Lung (tissue), 12 donors: Measurements from ENCODE around the gene GAREM2. TPM values are rescaled to one million over a fixed set of nuclear protein-coding genes. Genes with fewer than 3 reads are reported as not detected.

ENCODE experiments used
- ATAC-seq: fragments of 200-7000 bp; cut with Tn5 transposase; one replicate; pipeline ENCODE4 v1.9.1; 2020; ENCODE audit warnings: moderate number of reproducible peaks; ENCODE audit not compliant: insufficient read depth, low FRiP score
- DNase-seq, 3 donors: peaks; one replicate each; pipeline ENCODE4 v3.0.0-alpha.2; 2013 to 2017
- H3K27ac ChIP-seq, 2 donors: one replicate each; pipeline ENCODE4 v1.5.1; 2013; ENCODE audit warnings: mild to moderate bottlenecking in 2 of 2, moderate library complexity in 2 of 2, control low read depth in 1 of 2, inconsistent platforms in 1 of 2, low read depth in 1 of 2, low read length in 1 of 2
- H3K27me3 ChIP-seq, 3 donors: one replicate each; pipeline ENCODE4 v1.5.1; 2013; ENCODE audit warnings: low read length in 2 of 3; ENCODE audit not compliant: control insufficient read depth in 3 of 3, insufficient read depth in 3 of 3
- H3K36me3 ChIP-seq, 4 donors: one replicate each; pipeline ENCODE4 v1.5.1; 2013; ENCODE audit warnings: low read length in 4 of 4, mild to moderate bottlenecking in 1 of 4, moderate library complexity in 1 of 4; ENCODE audit not compliant: control insufficient read depth in 4 of 4, insufficient read depth in 4 of 4
- H3K4me1 ChIP-seq, 5 donors: one replicate each; pipeline ENCODE4 v1.5.1; 2013; ENCODE audit warnings: low read length in 5 of 5, mild to moderate bottlenecking in 2 of 5, moderate library complexity in 1 of 5; ENCODE audit not compliant: control insufficient read depth in 5 of 5, insufficient read depth in 5 of 5
- H3K4me3 ChIP-seq: one replicate; pipeline ENCODE4 v1.5.1; 2013; ENCODE audit warnings: mild to moderate bottlenecking, control low read depth, moderate library complexity
- H3K9ac ChIP-seq, 2 donors: one replicate each; pipeline ENCODE4 v1.5.1; 2013; ENCODE audit warnings: low read length in 2 of 2, control low read depth in 1 of 2; ENCODE audit not compliant: insufficient read depth in 1 of 2
- H3K9me3 ChIP-seq, 4 donors: one replicate each; pipeline ENCODE4 v1.5.1; 2013; ENCODE audit warnings: low read length in 3 of 4, mild to moderate bottlenecking in 1 of 4, moderate library complexity in 1 of 4; ENCODE audit not compliant: control insufficient read depth in 4 of 4, insufficient read depth in 3 of 4
- CTCF ChIP-seq: IDR thresholded peaks from 2 replicates; pipeline ENCODE4 v1.5.1; 2012; ENCODE audit warnings: mild to moderate bottlenecking; ENCODE audit errors: control extremely low read depth, extremely low read depth
- WGBS, 2 donors: extraction: QIAGEN DNeasy Blood & Tissue Kit; methylation state at CpG; one replicate each; pipeline ENCODE4 v1.1.7; 2013; 5-methylcytosine and 5-hydroxymethylcytosine counted together
- polyA plus RNA-seq, 2 donors: library from polyadenylated mRNA; stranded (reverse); fragments of 200-250 nt; gene quantifications; one replicate each; pipeline ENCODE4 v1.2.1, GENCODE V29; 2013
- total RNA-seq, 2 donors: library from RNA; depleted of rRNA in 1 of 2; stranded (reverse); fragments of >200 nt in 1 of 2; gene quantifications; one replicate each; pipeline ENCODE4 v1.2.1, GENCODE V29; 2014 to 2021
- donor health status: control.
- donor health status: control.
- donor health status: Bipolar disorder and iron deficiency.
- donor health status: healthy.
- donor health status: DM: yes; HTN: yes; CAD: no.

Gene GAREM2
- total and polyA plus RNA-seq, 4 donors, result 0.37 to 2.8 (median 1.3) TPM

GRCh38 chr2:26144953-26145680 lies 27.8 kb upstream of the GAREM2 start:
- Histone ChIP-seq H3K4me3 (no peak overlapping the region), H3K27ac (no peak overlapping the region), H3K9me3 (no peaks in the 10 kb centered on the region), H3K9ac (no peak overlapping the region), H3K36me3 (peaks cover 0 to 2% (median 0%) of the 10 kb centered on the region in 4 donors), H3K27me3 (no peaks in the 10 kb centered on the region), H3K4me1 (no peaks in the 10 kb centered on the region)
- DNase-seq (peak; percentile 63 to 72 (median 71)), ATAC-seq (no peak)
- TF ChIP-seq CTCF, result peak; percentile 81
- 23% methylated on average over 11 of the region's 11 CpGs for WGBS, 2 donors

- TF ChIP-seq CTCF, result no peak
- Histone ChIP-seq H3K27ac (no peak overlapping the region), H3K9ac (no peak overlapping the region), H3K9me3 (no peaks in the 10 kb centered on the region), H3K36me3 (no peaks in the 10 kb centered on the region), H3K4me3 (no peak overlapping the region), H3K27me3 (no peaks in the 10 kb centered on the region), H3K4me1 (no peaks in the 10 kb centered on the region)
- DNase-seq, result no peak
- 46 to 47% methylated on average over 2 of the region's 2 CpGs for WGBS, 2 donors
- ATAC-seq, result no peak
Observed at GRCh38 chr2:26148501-26148900, 24.4 kb upstream of the GAREM2 start.

- no peak for ATAC-seq
- no peaks in the 10 kb centered on the region for H3K36me3 ChIP-seq
- H3K27ac ChIP-seq, result no peak overlapping the region
- no peak for TF ChIP-seq CTCF
- H3K9me3 ChIP-seq, result no peaks in the 10 kb centered on the region
- H3K4me3 ChIP-seq, result no peak overlapping the region
- DNase-seq, result no peak
- no peak overlapping the region for H3K9ac ChIP-seq
- WGBS, 2 donors, result 76 to 78% methylated on average over 12 of the region's 12 CpGs
- H3K4me1 ChIP-seq, result no peaks in the 10 kb centered on the region
- H3K27me3 ChIP-seq, result no peaks in the 10 kb centered on the region
Observed at GRCh38 chr2:26150243-26150642, 22.6 kb upstream of the GAREM2 start.

- Histone ChIP-seq H3K27ac (no peak overlapping the region), H3K36me3 (no peaks in the 10 kb centered on the region), H3K4me1 (no peaks in the 10 kb centered on the region), H3K27me3 (no peaks in the 10 kb centered on the region), H3K9ac (no peak overlapping the region), H3K4me3 (no peak overlapping the region), H3K9me3 (no peaks in the 10 kb centered on the region)
- ATAC-seq, result no peak
- no peak for TF ChIP-seq CTCF
- WGBS, 2 donors, result 95 to 97% methylated on average over 5 of the region's 5 CpGs
- no peak for DNase-seq
Observed at GRCh38 chr2:26157580-26157979, 15.3 kb upstream of the GAREM2 start.
